ENCODE results near the gene KIF3A.

KIF3A gene

DNA sequence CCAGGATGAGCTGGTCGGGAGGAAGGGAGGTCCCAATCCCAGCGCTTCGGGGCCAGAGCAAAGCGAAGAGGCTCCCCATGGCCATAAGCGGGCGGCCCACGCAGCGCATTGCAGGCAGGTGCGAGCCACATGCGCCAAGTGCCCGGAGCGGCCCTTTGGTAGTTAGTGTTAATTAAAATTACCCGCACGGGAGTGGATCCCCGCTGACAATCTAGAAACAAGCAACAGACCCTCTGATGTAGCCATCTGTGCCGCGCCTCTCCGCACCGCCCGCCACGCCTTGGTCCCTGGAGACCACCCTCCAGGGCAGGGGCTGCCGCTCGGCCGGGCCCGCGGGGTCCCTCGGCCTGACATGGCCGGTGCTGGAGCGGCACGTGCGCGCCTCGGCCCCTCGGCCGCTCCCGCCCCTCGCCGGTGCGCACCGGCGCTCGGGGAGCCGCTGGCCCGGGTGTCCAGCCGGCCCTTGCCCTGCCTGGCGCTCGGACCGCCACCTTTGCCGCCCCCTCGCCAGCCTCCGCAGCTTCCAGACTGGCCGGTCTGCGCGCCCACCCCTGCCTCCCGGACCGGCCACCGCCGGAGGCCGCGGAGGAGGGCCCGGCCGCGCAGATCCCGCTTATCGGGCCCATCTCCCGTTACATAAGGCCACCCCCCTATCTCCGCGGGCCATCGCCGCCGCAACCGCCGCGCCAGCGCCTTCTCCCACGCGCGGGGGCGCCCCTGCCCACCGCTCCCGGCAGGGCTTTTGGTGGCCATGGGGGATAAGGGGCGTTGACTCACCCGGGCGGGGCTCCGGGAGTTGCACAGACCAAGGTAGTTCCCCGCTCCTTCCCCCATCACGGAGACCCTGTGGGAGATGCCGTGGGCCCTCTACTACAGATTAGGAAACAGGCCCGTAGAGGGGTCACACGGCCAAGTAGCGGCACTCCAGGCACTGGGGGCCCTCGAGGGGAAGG is 81.2 kb downstream of the KIF3A start:
- no peaks in the 10 kb centered on the region for H4K20me1 ChIP-seq (ENCODE audit: insufficient read depth, low read length)
- H3K27ac ChIP-seq (ENCODE audit: low read length), result no peak overlapping the region
- no peak overlapping the region for H3K4me3 ChIP-seq (ENCODE audit: low read depth in 1 of 2, low read length in 2 of 2)
- no peak overlapping the region for H3K9ac ChIP-seq (ENCODE audit: low read depth, low read length)
- no peaks in the 10 kb centered on the region for H3K4me1 ChIP-seq (ENCODE audit: insufficient read depth, low read length)
- DNase-seq (no peak), ATAC-seq (ENCODE audit: insufficient read depth, low read depth) (no peak)
- no peak overlapping the region for H3K4me2 ChIP-seq (ENCODE audit: insufficient read depth, low read length)
- H3K27me3 ChIP-seq (ENCODE audit: insufficient read depth, low read length, poor library complexity), result no peaks in the 10 kb centered on the region
- no peaks in the 10 kb centered on the region for H3K36me3 ChIP-seq (ENCODE audit: insufficient read depth, low read length)
- no peaks in the 10 kb centered on the region for H3K79me2 ChIP-seq (ENCODE audit: insufficient read depth, low read length)
- no peak overlapping the region for H2AFZ ChIP-seq (ENCODE audit: low read depth, low read length)
- no peaks in the 10 kb centered on the region for H3K9me3 ChIP-seq (ENCODE audit: insufficient read depth, low read length, severe bottlenecking)
- TF ChIP-seq EZH2 (IDR thresholded peaks at IDR 0.05; ENCODE audit: borderline replicate concordance, low read depth, low read length, severe bottlenecking), result no peak

DNA sequence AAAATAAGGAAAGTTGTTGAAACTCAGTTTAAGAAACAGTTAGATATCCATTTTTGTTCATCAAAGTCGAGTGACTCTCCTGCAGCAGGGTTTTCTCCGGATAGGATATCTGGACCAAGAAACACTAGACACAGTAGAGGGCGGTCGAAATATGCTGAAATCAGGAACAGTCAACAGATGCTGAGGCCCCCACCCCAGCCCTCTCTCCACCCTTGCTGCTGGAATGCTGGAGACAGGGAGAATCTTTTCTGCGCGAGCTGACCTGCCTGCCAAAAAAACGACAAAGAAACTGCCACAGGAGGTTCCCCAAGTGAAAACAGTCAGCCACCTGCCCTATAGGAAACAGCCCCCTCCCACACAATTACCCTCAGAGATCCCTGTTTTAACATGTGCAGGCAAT is 83.6 kb downstream of the KIF3A start:
- no peaks in the 10 kb centered on the region for H3K4me1 ChIP-seq (ENCODE audit: insufficient read depth, low read length)
- H3K9me3 ChIP-seq (ENCODE audit: insufficient read depth, low read length, severe bottlenecking), result no peaks in the 10 kb centered on the region
- no peak overlapping the region for H2AFZ ChIP-seq (ENCODE audit: low read depth, low read length)
- no peak overlapping the region for H3K4me3 ChIP-seq (ENCODE audit: low read depth in 1 of 2, low read length in 2 of 2)
- H3K79me2 ChIP-seq (ENCODE audit: insufficient read depth, low read length), result no peaks in the 10 kb centered on the region
- no peak overlapping the region for H3K27ac ChIP-seq (ENCODE audit: low read length)
- TF ChIP-seq EZH2 (IDR thresholded peaks at IDR 0.05; ENCODE audit: borderline replicate concordance, low read depth, low read length, severe bottlenecking) (no peak), CTCF (IDR thresholded peaks at IDR 0.05; ENCODE audit: borderline replicate concordance, extremely low read depth, low read length, poor library complexity, severe bottlenecking) (no peak)
- H3K4me2 ChIP-seq (ENCODE audit: insufficient read depth, low read length), result no peak overlapping the region
- no peaks in the 10 kb centered on the region for H4K20me1 ChIP-seq (ENCODE audit: insufficient read depth, low read length)
- no peak overlapping the region for H3K9ac ChIP-seq (ENCODE audit: low read depth, low read length)
- no peaks in the 10 kb centered on the region for H3K27me3 ChIP-seq (ENCODE audit: insufficient read depth, low read length, poor library complexity)
- ATAC-seq (ENCODE audit: insufficient read depth, low read depth) (no peak), DNase-seq (no peak)
- H3K36me3 ChIP-seq (ENCODE audit: insufficient read depth, low read length), result no peaks in the 10 kb centered on the region

DNA sequence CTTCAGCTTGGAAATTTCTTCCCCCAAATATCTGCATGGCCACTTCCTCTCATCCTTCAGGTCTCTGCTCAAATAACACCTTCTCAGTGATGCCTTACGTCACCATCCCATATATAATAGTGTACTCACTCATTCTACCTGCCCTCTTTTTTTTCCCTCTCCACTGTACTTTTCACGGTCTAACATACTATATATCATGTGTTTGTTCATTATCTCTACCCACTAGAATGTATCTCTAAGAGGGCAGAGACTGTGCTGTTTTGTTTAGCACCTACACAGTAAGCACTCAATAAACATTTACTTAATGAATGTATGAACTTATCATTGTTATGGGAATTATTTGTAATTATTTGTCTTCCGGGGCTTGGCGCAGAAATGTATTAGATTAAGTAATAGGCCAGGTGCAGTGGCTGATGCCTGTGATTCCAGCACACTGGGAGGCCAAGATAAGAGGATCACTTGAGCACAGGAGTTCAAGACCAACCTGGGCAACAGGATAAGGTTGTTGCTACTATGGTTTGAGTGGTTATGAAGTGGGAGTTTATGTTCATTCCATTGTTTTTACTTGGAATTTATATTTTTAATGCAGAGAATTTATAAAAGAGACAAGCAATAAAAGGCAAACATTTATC is 85.4 kb downstream of the KIF3A start:
- Histone ChIP-seq H3K79me2 (ENCODE audit: insufficient read depth, low read length) (no peaks in the 10 kb centered on the region), H3K9ac (ENCODE audit: low read depth, low read length) (no peak overlapping the region), H3K4me2 (ENCODE audit: insufficient read depth, low read length) (no peak overlapping the region), H2AFZ (ENCODE audit: low read depth, low read length) (no peak overlapping the region), H3K4me1 (ENCODE audit: insufficient read depth, low read length) (no peaks in the 10 kb centered on the region), H3K4me3 (ENCODE audit: low read depth in 1 of 2, low read length in 2 of 2) (no peak overlapping the region), H4K20me1 (ENCODE audit: insufficient read depth, low read length) (no peaks in the 10 kb centered on the region), H3K9me3 (ENCODE audit: insufficient read depth, low read length, severe bottlenecking) (no peaks in the 10 kb centered on the region), H3K36me3 (ENCODE audit: insufficient read depth, low read length) (no peaks in the 10 kb centered on the region), H3K27me3 (ENCODE audit: insufficient read depth, low read length, poor library complexity) (no peaks in the 10 kb centered on the region), H3K27ac (ENCODE audit: low read length) (no peak overlapping the region)
- DNase-seq, result no peak
- TF ChIP-seq EZH2 (IDR thresholded peaks at IDR 0.05; ENCODE audit: borderline replicate concordance, low read depth, low read length, severe bottlenecking), result no peak
- TF ChIP-seq CTCF (IDR thresholded peaks at IDR 0.05; ENCODE audit: borderline replicate concordance, extremely low read depth, low read length, poor library complexity, severe bottlenecking), result no peak
- no peak for ATAC-seq (ENCODE audit: insufficient read depth, low read depth)

DNA sequence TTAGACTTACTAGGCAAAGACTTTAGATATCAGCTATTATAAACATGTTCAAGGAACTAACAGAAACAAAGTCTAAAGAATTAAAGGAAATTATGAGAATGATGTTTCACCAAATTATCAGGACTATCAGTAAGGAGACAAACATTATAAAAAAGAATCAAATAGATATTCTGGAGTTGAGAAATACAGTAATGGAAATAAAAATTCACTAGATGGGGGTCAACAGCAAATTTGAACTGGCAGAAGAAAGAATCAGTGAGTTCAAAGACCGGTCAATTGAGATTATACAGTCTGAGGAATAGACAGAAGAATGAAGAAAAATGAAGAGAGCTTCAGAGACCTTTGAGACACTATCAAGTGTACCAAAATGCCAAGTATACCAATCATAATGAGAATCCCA is 89.0 kb downstream of the KIF3A start:
- no peak overlapping the region for H3K4me2 ChIP-seq (ENCODE audit: insufficient read depth, low read length)
- DNase-seq, result no peak

More for the DNA sequence above, 89.0 kb downstream of the KIF3A start:
- no peaks in the 10 kb centered on the region for H3K9me3 ChIP-seq (ENCODE audit: insufficient read depth, low read length, severe bottlenecking)
- no peak overlapping the region for H2AFZ ChIP-seq (ENCODE audit: low read depth, low read length)
- H3K36me3 ChIP-seq (ENCODE audit: insufficient read depth, low read length), result peaks cover under 1% of the 10 kb centered on the region; the same call in 1 of the 2 replicates
- H4K20me1 ChIP-seq (ENCODE audit: insufficient read depth, low read length), result no peaks in the 10 kb centered on the region
- H3K79me2 ChIP-seq (ENCODE audit: insufficient read depth, low read length), result no peaks in the 10 kb centered on the region
- no peak for ATAC-seq (ENCODE audit: insufficient read depth, low read depth)
- no peaks in the 10 kb centered on the region for H3K27me3 ChIP-seq (ENCODE audit: insufficient read depth, low read length, poor library complexity)
- H3K9ac ChIP-seq (ENCODE audit: low read depth, low read length), result no peak overlapping the region
- no peak for TF ChIP-seq EZH2 (IDR thresholded peaks at IDR 0.05; ENCODE audit: borderline replicate concordance, low read depth, low read length, severe bottlenecking)
- TF ChIP-seq CTCF (IDR thresholded peaks at IDR 0.05; ENCODE audit: borderline replicate concordance, extremely low read depth, low read length, poor library complexity, severe bottlenecking), result no peak
- no peak overlapping the region for H3K27ac ChIP-seq (ENCODE audit: low read length)
- H3K4me3 ChIP-seq (ENCODE audit: low read depth in 1 of 2, low read length in 2 of 2), result no peak overlapping the region
- no peaks in the 10 kb centered on the region for H3K4me1 ChIP-seq (ENCODE audit: insufficient read depth, low read length)
